WTC11 (cell line): ENCODE results near the gene MRTFA.

Experiments used
- CBFB ChIP-seq: sonication (generic); formaldehyde crosslinking; IDR thresholded peaks from 2 replicates; pipeline ENCODE4 v1.8.1; 2022; ENCODE audit warnings: mild to moderate bottlenecking, low read depth, missing genetic modification reagents
- CREM ChIP-seq: sonication (generic); formaldehyde crosslinking; IDR thresholded peaks from 2 replicates; pipeline ENCODE4 v1.8.1; 2022; ENCODE audit warnings: mild to moderate bottlenecking, missing genetic modification reagents, moderate library complexity
- GABPB1 ChIP-seq: sonication (generic); formaldehyde crosslinking; IDR thresholded peaks from 2 replicates; pipeline ENCODE4 v1.8.1; 2023; ENCODE audit warnings: mild to moderate bottlenecking, missing genetic modification reagents
- JUN ChIP-seq: sonication (generic); formaldehyde crosslinking; IDR thresholded peaks from 2 replicates; pipeline ENCODE4 v1.8.0; 2023; ENCODE audit warnings: mild to moderate bottlenecking, missing genetic modification reagents
- MAX ChIP-seq: sonication (generic); formaldehyde crosslinking; IDR thresholded peaks from 2 replicates; pipeline ENCODE4 v1.8.0; 2022; ENCODE audit warnings: mild to moderate bottlenecking, missing genetic modification reagents
- NR2C2 ChIP-seq: sonication (generic); formaldehyde crosslinking; IDR thresholded peaks from 2 replicates; pipeline ENCODE4 v1.8.0; 2022; ENCODE audit warnings: mild to moderate bottlenecking, missing genetic modification reagents
- SP1 ChIP-seq: sonication (generic); formaldehyde crosslinking; conservative IDR thresholded peaks from 2 replicates; pipeline ENCODE4 v1.8.1; 2022; ENCODE audit warnings: missing genetic modification reagents
- USF2 ChIP-seq: sonication (generic); formaldehyde crosslinking; IDR thresholded peaks from 2 replicates; pipeline ENCODE4 v1.8.1; 2023; ENCODE audit warnings: mild to moderate bottlenecking, missing genetic modification reagents, moderate library complexity
- ZBTB21 ChIP-seq: sonication (generic); formaldehyde crosslinking; IDR thresholded peaks from 2 replicates; pipeline ENCODE4 v1.8.1; 2023; ENCODE audit warnings: mild to moderate bottlenecking, missing genetic modification reagents, borderline replicate concordance
- TF ChIP-seq, protein P1 (sequence below): fragments of 200-600 bp; IDR thresholded peaks from 2 replicates; pipeline ENCODE4 v1.8.0; 2022; ENCODE audit warnings: antibody characterized with exemption
- TF ChIP-seq, protein P2 (sequence below): sonication (generic); formaldehyde crosslinking; IDR thresholded peaks from 2 replicates; pipeline ENCODE4 v1.8.1; 2022; ENCODE audit warnings: mild to moderate bottlenecking, moderate library complexity, missing genetic modification reagents
- TF ChIP-seq, protein P3 (sequence below): sonication (generic); formaldehyde crosslinking; IDR thresholded peaks from 2 replicates; pipeline ENCODE4 v1.8.1; 2023; ENCODE audit warnings: mild to moderate bottlenecking, missing genetic modification reagents, borderline replicate concordance
- TF ChIP-seq, protein P4 (sequence below): sonication (generic); formaldehyde crosslinking; IDR thresholded peaks from 2 replicates; pipeline ENCODE4 v1.8.1; 2023; ENCODE audit warnings: mild to moderate bottlenecking, missing genetic modification reagents
- TF ChIP-seq, protein P5 (sequence below): sonication (generic); formaldehyde crosslinking; IDR thresholded peaks from 2 replicates; pipeline ENCODE4 v1.8.1; 2022; ENCODE audit warnings: low read depth, missing genetic modification reagents, borderline replicate concordance

GRCh38 chr22:40423882-40424640, 212.5 kb downstream of the MRTFA start:
- TF ChIP-seq, protein P1, sequence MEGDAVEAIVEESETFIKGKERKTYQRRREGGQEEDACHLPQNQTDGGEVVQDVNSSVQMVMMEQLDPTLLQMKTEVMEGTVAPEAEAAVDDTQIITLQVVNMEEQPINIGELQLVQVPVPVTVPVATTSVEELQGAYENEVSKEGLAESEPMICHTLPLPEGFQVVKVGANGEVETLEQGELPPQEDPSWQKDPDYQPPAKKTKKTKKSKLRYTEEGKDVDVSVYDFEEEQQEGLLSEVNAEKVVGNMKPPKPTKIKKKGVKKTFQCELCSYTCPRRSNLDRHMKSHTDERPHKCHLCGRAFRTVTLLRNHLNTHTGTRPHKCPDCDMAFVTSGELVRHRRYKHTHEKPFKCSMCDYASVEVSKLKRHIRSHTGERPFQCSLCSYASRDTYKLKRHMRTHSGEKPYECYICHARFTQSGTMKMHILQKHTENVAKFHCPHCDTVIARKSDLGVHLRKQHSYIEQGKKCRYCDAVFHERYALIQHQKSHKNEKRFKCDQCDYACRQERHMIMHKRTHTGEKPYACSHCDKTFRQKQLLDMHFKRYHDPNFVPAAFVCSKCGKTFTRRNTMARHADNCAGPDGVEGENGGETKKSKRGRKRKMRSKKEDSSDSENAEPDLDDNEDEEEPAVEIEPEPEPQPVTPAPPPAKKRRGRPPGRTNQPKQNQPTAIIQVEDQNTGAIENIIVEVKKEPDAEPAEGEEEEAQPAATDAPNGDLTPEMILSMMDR, result no peak
- TF ChIP-seq NR2C2 (CRISPR knock-in tag) (no peak), USF2 (no peak), JUN (CRISPR knock-in tag) (no peak), SP1 (CRISPR knock-in tag) (no peak), ZBTB21 (CRISPR knock-in tag) (no peak), CBFB (CRISPR knock-in tag) (no peak), CREM (CRISPR knock-in tag) (no peak), MAX (no peak), GABPB1 (no peak)
- TF ChIP-seq, protein P2, sequence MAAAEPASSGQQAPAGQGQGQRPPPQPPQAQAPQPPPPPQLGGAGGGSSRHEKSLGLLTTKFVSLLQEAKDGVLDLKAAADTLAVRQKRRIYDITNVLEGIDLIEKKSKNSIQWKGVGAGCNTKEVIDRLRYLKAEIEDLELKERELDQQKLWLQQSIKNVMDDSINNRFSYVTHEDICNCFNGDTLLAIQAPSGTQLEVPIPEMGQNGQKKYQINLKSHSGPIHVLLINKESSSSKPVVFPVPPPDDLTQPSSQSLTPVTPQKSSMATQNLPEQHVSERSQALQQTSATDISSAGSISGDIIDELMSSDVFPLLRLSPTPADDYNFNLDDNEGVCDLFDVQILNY, result no peak
- TF ChIP-seq, protein P3, sequence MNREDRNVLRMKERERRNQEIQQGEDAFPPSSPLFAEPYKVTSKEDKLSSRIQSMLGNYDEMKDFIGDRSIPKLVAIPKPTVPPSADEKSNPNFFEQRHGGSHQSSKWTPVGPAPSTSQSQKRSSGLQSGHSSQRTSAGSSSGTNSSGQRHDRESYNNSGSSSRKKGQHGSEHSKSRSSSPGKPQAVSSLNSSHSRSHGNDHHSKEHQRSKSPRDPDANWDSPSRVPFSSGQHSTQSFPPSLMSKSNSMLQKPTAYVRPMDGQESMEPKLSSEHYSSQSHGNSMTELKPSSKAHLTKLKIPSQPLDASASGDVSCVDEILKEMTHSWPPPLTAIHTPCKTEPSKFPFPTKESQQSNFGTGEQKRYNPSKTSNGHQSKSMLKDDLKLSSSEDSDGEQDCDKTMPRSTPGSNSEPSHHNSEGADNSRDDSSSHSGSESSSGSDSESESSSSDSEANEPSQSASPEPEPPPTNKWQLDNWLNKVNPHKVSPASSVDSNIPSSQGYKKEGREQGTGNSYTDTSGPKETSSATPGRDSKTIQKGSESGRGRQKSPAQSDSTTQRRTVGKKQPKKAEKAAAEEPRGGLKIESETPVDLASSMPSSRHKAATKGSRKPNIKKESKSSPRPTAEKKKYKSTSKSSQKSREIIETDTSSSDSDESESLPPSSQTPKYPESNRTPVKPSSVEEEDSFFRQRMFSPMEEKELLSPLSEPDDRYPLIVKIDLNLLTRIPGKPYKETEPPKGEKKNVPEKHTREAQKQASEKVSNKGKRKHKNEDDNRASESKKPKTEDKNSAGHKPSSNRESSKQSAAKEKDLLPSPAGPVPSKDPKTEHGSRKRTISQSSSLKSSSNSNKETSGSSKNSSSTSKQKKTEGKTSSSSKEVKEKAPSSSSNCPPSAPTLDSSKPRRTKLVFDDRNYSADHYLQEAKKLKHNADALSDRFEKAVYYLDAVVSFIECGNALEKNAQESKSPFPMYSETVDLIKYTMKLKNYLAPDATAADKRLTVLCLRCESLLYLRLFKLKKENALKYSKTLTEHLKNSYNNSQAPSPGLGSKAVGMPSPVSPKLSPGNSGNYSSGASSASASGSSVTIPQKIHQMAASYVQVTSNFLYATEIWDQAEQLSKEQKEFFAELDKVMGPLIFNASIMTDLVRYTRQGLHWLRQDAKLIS (CRISPR knock-in tag), result no peak
- TF ChIP-seq, protein P4, sequence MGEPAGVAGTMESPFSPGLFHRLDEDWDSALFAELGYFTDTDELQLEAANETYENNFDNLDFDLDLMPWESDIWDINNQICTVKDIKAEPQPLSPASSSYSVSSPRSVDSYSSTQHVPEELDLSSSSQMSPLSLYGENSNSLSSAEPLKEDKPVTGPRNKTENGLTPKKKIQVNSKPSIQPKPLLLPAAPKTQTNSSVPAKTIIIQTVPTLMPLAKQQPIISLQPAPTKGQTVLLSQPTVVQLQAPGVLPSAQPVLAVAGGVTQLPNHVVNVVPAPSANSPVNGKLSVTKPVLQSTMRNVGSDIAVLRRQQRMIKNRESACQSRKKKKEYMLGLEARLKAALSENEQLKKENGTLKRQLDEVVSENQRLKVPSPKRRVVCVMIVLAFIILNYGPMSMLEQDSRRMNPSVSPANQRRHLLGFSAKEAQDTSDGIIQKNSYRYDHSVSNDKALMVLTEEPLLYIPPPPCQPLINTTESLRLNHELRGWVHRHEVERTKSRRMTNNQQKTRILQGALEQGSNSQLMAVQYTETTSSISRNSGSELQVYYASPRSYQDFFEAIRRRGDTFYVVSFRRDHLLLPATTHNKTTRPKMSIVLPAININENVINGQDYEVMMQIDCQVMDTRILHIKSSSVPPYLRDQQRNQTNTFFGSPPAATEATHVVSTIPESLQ (CRISPR knock-in tag), result no peak
- TF ChIP-seq, protein P5, sequence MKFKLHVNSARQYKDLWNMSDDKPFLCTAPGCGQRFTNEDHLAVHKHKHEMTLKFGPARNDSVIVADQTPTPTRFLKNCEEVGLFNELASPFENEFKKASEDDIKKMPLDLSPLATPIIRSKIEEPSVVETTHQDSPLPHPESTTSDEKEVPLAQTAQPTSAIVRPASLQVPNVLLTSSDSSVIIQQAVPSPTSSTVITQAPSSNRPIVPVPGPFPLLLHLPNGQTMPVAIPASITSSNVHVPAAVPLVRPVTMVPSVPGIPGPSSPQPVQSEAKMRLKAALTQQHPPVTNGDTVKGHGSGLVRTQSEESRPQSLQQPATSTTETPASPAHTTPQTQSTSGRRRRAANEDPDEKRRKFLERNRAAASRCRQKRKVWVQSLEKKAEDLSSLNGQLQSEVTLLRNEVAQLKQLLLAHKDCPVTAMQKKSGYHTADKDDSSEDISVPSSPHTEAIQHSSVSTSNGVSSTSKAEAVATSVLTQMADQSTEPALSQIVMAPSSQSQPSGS (CRISPR knock-in tag), result no peak
